NCI-H1694 (cell line): Measurements from ENCODE around the gene TIMM44.
"Not testable (repeated sequence)": the region's sequence is repeated elsewhere in the genome, so short reads cannot be mapped to it uniquely, and the experiment has no call there.

Experiments used
- DNase-seq: peaks from one replicate; lab custom pipeline; 2025; lab: John Stamatoyannopoulos, UW

The TIMM44 gene

DNA sequence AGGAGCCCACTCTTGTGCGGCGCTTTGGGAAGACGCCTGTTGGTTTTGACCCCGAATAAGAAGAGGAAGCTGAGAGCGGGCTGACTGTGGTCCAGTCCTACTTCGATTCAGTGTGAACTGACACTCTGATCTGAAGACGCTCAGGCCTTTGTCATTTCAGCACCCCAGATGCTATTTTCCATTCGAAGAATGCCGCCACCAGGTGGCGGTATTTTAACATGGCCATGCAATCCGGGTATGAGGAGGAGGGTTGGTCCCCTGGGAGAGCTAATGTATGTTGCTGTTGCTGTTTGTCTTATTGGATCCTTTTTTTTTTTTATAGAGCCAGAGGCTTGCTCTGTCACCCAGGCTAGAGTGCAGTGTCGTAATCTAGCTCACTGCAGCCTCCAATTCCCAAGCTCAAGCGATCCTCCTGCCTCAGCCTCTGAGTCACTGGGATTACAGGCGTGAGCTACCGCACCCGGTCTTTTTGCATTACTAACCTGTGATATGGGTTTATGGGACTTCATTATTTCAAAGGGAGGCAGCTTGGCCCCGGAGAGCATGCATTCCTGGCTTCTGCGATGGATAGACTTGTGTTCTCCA, 803 bp upstream of the TIMM44 start:
- DNase-seq = peak; percentile 95

- DNase-seq = no peak
Observed at GRCh38 chr19:7942981-7943443, 454 bp downstream of the TIMM44 start.

GRCh38 chr19:7941895-7942596, 1.4 kb downstream of the TIMM44 start:
- no peak for DNase-seq

- no peak for DNase-seq
Observed at GRCh38 chr19:7940841-7941240, 2.6 kb downstream of the TIMM44 start.

GRCh38 chr19:7934766-7935165, 8.7 kb downstream of the TIMM44 start:
- DNase-seq = no peak

DNA sequence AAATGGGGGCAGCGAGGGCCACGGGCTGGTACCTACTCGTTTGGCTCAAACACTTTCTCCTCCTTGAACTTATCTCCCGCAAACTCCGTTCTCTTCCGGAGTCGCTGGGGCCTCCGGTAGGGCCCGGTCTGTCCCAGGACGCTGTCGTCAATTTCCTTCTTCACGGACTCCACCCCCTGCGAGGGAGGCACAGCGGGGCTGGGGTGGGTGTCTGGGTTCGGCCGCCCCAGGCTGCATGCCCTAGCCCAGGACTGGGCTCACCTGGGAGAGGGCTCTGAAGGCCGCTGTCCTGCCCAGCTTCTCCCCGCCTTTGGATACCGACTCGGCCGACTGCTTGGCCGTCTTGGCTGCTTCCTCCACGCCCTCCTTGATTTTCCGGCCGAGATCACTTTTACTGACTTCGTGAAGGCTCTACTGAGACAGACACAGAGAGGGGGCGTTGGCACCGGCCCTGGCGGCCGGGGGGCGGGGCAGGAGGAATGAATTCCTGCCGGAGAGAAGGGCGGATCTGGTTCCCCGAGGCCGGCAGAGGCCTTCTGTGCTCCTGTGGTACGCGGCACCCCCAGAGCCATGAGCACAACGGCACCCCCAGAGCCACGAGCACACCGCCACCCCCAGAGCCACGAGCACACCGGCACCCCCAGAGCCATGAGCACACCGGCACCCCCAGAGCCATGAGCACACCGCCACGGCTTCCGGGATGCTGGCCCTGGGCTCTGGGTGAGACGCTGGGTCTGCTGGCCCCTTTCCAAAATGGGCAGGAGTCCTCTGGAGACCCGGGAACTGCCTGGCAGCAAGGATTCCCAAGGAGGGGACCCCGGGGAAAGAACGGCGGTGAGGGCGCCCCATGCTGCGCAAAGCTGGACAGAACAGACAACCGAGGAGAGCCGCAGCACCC, 9.4 kb downstream of the TIMM44 start:
- DNase-seq = no peak

- DNase-seq = no peak
Observed at GRCh38 chr19:7933411-7933810, 10.1 kb downstream of the TIMM44 start.

DNA sequence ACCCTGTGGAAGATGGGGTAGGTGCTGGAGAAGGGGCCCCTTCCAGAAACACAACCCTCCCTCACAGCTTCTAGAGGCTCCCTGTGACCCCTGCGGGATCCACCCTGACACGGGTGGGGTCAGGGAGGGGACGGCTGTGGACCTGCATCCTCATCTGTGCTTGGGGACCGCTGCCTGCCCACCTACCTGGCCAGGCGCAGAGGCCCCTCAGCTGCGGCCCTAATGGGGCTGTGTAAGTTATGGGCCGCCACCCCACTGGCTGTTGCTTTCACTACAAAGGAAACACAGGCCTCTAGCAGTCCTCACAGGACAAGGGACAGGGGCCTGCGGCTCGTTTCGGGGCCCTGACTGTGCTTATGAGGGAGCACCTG, 10.6 kb downstream of the TIMM44 start:
- DNase-seq = no peak

DNA sequence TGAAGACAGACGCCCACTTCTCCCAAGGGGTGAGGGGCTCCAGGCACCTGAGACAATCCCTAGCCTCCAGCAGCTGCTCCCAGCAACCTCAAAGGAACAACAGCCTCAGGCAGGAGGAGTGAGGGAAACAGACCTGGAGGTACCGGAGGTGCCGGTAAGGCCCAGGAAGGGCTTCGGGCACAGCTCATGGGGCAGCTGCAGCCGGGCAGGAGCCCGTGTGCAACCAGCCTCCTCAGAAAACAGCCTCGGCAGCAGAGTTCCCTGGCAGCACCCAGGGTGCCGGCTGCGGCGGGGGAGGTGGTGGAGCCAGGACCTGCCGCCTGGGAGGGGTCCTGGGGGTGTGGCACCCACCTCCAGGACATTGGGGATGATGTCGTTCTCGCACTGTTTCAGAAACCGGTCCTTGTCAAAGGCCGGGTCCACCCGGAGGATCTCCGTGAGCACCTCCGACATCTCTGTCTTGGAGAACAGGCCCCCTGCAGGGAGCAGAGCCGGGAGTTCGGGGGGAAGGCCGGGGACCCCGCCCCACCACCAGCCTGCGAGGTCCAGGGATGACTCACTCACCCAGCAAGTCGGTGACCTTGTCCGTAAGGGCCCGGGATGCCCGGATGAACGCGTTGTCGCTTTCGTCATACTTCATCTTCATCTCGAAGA, 11.1 kb downstream of the TIMM44 start:
- no peak for DNase-seq

DNA sequence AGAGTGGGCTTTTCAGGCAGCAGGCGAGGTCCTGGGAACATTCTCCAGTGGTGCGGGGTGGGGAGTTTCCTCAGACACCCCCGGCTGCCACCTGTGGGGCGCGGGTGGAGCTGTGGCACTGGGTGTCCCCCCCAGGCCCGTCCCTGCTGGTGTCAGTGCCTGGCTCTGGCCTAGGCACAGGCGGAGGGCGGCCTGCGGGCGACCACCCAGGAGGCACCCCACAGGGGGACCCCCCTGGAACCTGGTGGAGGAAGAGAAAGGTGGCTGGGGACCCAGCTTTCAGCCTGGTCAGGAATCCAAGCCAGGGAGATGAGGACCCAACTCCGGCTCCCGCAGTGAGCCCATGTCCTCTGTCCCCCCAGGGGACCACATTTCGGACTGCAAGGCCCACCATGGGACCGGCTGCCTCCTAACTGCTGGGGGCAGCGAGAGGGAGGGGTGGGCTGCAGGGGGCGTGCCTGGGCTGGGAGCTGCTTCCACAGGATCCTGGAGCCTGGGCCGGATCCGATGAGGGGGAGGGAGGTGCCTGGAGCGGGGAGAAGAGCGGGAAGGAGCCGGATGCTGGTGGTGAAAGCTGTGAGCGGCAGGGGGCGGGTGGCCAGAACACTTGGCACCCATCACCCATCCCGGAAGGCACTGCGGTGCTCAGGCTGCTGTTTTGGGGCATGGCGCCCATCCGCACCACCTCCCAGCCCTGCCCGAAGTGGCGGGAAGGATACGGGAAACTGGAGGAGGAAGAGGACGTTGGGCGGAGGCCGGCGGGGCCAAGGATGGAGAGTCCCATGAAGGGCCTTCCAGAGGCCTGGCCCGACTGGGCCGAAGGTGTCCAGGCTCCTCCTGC, 12.0 kb downstream of the TIMM44 start:
- DNase-seq = no peak

- DNase-seq = no peak
Observed at GRCh38 chr19:7930765-7931164, 12.7 kb downstream of the TIMM44 start.

- DNase-seq = not testable (repeated sequence)
Observed at GRCh38 chr19:7930030-7930429, 13.4 kb downstream of the TIMM44 start.

DNA sequence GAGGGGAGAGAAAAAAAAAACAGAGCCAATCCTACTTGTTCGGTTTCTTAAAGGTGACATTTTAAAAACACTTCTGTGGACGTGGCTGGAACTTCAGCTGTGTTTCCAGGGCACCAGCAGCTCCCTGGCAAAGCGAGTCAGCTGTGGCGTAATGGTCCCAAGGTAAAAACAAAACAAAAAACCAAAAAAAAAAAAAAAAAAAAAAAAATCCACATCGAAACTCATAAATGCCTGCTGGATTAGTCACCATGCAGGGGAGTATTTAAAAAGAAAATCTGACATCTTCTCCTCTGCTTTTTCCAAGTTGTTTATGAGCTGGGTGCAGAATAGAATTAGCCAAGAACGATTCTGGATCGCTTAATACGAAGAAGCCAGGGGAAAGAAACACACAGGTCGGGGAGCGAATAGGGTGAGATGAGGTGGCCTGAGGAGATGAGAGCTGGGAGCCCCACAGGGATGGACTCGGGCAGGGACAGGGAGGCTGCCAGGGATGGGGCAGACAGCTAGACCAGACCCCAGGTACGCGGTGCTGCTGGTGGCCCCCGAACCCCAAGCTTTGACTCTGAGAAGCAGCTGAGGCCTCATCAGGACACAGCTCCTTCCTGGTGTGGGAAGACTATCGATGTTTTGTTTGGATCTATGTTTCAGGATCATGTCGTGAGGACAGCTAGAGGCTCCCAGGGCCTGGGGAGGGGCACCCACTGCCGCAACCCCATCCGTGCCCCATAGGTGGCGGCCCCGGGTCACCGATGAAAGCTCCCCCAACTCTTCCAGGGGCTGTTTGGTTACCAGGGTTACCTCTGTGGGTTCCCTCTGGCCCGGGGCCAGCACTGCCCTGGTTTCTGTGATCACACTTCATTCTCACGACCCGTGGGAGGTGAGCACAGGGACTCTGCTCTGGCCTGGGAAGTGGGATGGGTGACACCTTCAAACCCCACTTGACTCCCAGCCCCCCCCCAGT, 14.4 kb downstream of the TIMM44 start:
- DNase-seq = peak; percentile 6

DNA sequence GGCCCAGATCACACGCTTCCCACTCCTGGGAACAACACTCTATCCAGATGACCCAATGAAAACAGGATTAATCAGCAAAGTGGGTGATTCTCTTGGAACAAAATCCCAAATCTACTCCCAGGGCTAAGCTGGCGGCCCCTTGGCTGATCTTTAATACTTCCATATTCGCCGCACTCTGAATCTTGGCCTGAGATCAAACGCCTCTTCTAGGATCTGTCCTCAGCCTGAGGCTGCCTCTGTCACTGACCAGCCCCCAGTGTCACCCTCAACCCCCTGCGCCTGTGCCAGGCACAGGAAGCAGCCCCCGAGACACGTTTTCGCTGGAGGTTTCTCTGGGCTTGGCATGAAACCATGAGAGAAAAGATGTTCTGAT, 15.1 kb downstream of the TIMM44 start:
- no peak for DNase-seq

- no peak for DNase-seq
Observed at GRCh38 chr19:7927605-7928333, 15.7 kb downstream of the TIMM44 start.

GRCh38 chr19:7926727-7927604, 16.5 kb downstream of the TIMM44 start:
- DNase-seq = no peak

GRCh38 chr19:7926021-7926726, 17.3 kb downstream of the TIMM44 start, which contains the start of gene CTXN1:
Gene CTXN1 (minus strand): TSS chr19:7926135. CDS start chr19:7925538, 597 bp downstream.
- no peak for DNase-seq
